Measurements from ENCODE around the gene CREBBP.

DNA sequence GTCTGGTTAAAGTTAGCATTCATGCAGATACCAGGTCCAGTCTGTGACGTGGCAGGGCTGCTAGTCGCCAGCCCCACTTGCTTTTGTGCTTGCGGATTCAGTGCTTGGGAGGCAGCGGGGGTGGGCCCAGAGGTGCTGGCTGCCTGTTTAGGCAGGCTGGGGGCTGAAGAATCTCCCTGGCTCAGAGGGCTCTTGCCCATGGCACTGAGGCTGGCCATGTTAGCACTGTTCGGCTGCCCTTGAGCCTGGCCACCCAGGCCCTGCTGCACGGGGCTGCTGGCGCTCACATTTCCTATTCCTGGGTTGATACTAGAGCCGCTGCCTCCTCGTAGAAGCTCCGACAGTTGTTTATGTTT lies 30.0 kb downstream of the CREBBP start:
- TF ChIP-seq CTCF (IDR thresholded peaks at IDR 0.05) (no peak), POLR2A (IDR thresholded peaks at IDR 0.05) (no peak)

Data from upper lobe of left lung (tissue), 4 donors.